Karpas-422 (cell line): ENCODE measurements around the gene CYB5A. TPM values are rescaled to one million over a fixed set of nuclear protein-coding genes. Genes with fewer than 3 reads are reported as not detected.

ENCODE experiments used
- DNase-seq: peaks from one replicate; pipeline ENCODE4 v3.0.0-alpha.2; 2015
- H2AFZ ChIP-seq: fragments of 200-600 bp; sonication (generic); 2 replicates; pipeline ENCODE4 v1.6.1; 2014; ENCODE audit warnings: antibody characterized with exemption, low read length, mixed read lengths
- H3K27ac ChIP-seq: fragments of 200-600 bp; sonication (generic); 2 replicates; pipeline ENCODE4 v1.5.1; 2014; ENCODE audit warnings: mild to moderate bottlenecking, low read length, moderate library complexity
- H3K27me3 ChIP-seq: fragments of 200-600 bp; sonication (generic); 2 replicates; pipeline ENCODE4 v1.6.1; 2014; ENCODE audit warnings: low read length, mixed read lengths
- H3K36me3 ChIP-seq: fragments of 200-600 bp; sonication (generic); 2 replicates; pipeline ENCODE4 v1.6.1; 2014; ENCODE audit warnings: low read length, mixed read lengths; ENCODE audit not compliant: insufficient read depth
- H3K4me1 ChIP-seq: fragments of 200-600 bp; sonication (generic); 2 replicates; pipeline ENCODE4 v1.6.1; 2014; ENCODE audit warnings: mild to moderate bottlenecking, low read length, mixed read lengths
- H3K4me2 ChIP-seq: fragments of 200-600 bp; sonication (generic); 2 replicates; pipeline ENCODE4 v1.6.1; 2014; ENCODE audit warnings: low read length, low read depth, mild to moderate bottlenecking; ENCODE audit not compliant: poor library complexity, severe bottlenecking
- H3K4me3 ChIP-seq: fragments of 200-600 bp; sonication (generic); 2 replicates; pipeline ENCODE4 v1.5.1; 2014; ENCODE audit warnings: mild to moderate bottlenecking, antibody characterized with exemption, low read length, mixed read lengths
- H3K79me2 ChIP-seq: fragments of 200-600 bp; sonication (generic); 2 replicates; pipeline ENCODE4 v1.6.1; 2014; ENCODE audit warnings: mild to moderate bottlenecking, low read length, mixed read lengths
- H3K9ac ChIP-seq: fragments of 200-600 bp; sonication (generic); 2 replicates; pipeline ENCODE4 v1.6.0; 2014; ENCODE audit warnings: low read length
- H3K9me2 ChIP-seq: fragments of 200-600 bp; sonication (generic), shearing (Covaris generic); replicated peaks from 2 replicates; pipeline ENCODE4 v1.6.0; 2014; ENCODE audit warnings: mild to moderate bottlenecking, low read length, moderate library complexity; ENCODE audit not compliant: insufficient read depth
- H3K9me3 ChIP-seq: fragments of 300-700, 200-600 bp; sonication (generic); 2 replicates; pipeline ENCODE4 v1.6.1; 2014; ENCODE audit warnings: low read length, mixed read lengths
- H4K20me1 ChIP-seq: fragments of 200-600 bp; sonication (generic); 2 replicates; pipeline ENCODE4 v1.6.1; 2014; ENCODE audit warnings: mild to moderate bottlenecking, antibody characterized with exemption, low read length, low read depth; ENCODE audit not compliant: insufficient read depth
- total RNA-seq: library from RNA; depleted of rRNA; stranded (reverse); fragments of >200 nt; shearing (Covaris generic); gene quantifications from 2 replicates; pipeline ENCODE4 v1.2.3, GENCODE V29; 2014; ENCODE audit warnings: low replicate concordance

The CYB5A gene
- total RNA-seq, 1 experiment from 2014 or later, result 50.9 TPM

GRCh38 chr18:74244554-74244953 lies 47.2 kb downstream of the CYB5A start:
- peak; percentile 55 for DNase-seq
- Histone ChIP-seq H4K20me1 (no peaks in the 10 kb centered on the region), H2AFZ (no peak overlapping the region), H3K79me2 (no peaks in the 10 kb centered on the region), H3K4me1 (peaks cover 8% of the 10 kb centered on the region), H3K4me2 (peak overlapping the region; percentile 3), H3K4me3 (no peak overlapping the region), H3K27ac (no peak overlapping the region), H3K9ac (no peak overlapping the region), H3K9me2 (no peaks in the 10 kb centered on the region), H3K36me3 (no peaks in the 10 kb centered on the region), H3K27me3 (no peaks in the 10 kb centered on the region), H3K9me3 (no peaks in the 10 kb centered on the region)

- no peaks in the 10 kb centered on the region for H4K20me1 ChIP-seq
- no peak overlapping the region for H3K9ac ChIP-seq
- no peak overlapping the region for H3K4me2 ChIP-seq
- H3K4me3 ChIP-seq, result no peak overlapping the region
- no peaks in the 10 kb centered on the region for H3K27me3 ChIP-seq
- H3K4me1 ChIP-seq, result peaks cover 8% of the 10 kb centered on the region
- H3K9me3 ChIP-seq, result no peaks in the 10 kb centered on the region
- H3K9me2 ChIP-seq, result no peaks in the 10 kb centered on the region
- no peak overlapping the region for H2AFZ ChIP-seq
- DNase-seq, result no peak
- no peaks in the 10 kb centered on the region for H3K79me2 ChIP-seq
- no peaks in the 10 kb centered on the region for H3K36me3 ChIP-seq
- H3K27ac ChIP-seq, result no peak overlapping the region
Measured at GRCh38 chr18:74243127-74243526, 48.6 kb downstream of the CYB5A start.

GRCh38 chr18:74242438-74243096 lies 49.2 kb downstream of the CYB5A start:
- Histone ChIP-seq H3K4me1 (peaks cover 8% of the 10 kb centered on the region), H3K4me2 (no peak overlapping the region), H3K36me3 (no peaks in the 10 kb centered on the region), H3K4me3 (no peak overlapping the region), H3K27ac (no peak overlapping the region), H3K9me2 (no peaks in the 10 kb centered on the region), H3K79me2 (no peaks in the 10 kb centered on the region), H3K27me3 (no peaks in the 10 kb centered on the region), H3K9me3 (no peaks in the 10 kb centered on the region), H4K20me1 (no peaks in the 10 kb centered on the region), H2AFZ (no peak overlapping the region), H3K9ac (no peak overlapping the region)
- DNase-seq, result no peak

- no peaks in the 10 kb centered on the region for H4K20me1 ChIP-seq
Measured at GRCh38 chr18:74241970-74242369, 49.8 kb downstream of the CYB5A start.

GRCh38 chr18:74241426-74241825 lies 50.3 kb downstream of the CYB5A start:
- Histone ChIP-seq H3K36me3 (no peaks in the 10 kb centered on the region), H3K27me3 (no peaks in the 10 kb centered on the region), H3K9me2 (no peaks in the 10 kb centered on the region), H3K4me1 (peaks cover 8% of the 10 kb centered on the region), H3K4me3 (no peak overlapping the region), H2AFZ (no peak overlapping the region), H3K9ac (no peak overlapping the region), H3K4me2 (no peak overlapping the region), H3K27ac (no peak overlapping the region), H4K20me1 (no peaks in the 10 kb centered on the region), H3K79me2 (no peaks in the 10 kb centered on the region), H3K9me3 (no peaks in the 10 kb centered on the region)
- no peak for DNase-seq

More at GRCh38 chr18:74241970-74242369, 49.8 kb downstream of the CYB5A start:
- H3K4me3 ChIP-seq, result no peak overlapping the region
- H3K4me2 ChIP-seq, result no peak overlapping the region
- no peaks in the 10 kb centered on the region for H3K9me2 ChIP-seq
- H3K9ac ChIP-seq, result no peak overlapping the region
- no peak overlapping the region for H3K27ac ChIP-seq
- no peaks in the 10 kb centered on the region for H3K79me2 ChIP-seq
- peaks cover 8% of the 10 kb centered on the region for H3K4me1 ChIP-seq
- H3K9me3 ChIP-seq, result no peaks in the 10 kb centered on the region
- no peaks in the 10 kb centered on the region for H3K36me3 ChIP-seq
- no peak for DNase-seq
- H2AFZ ChIP-seq, result no peak overlapping the region
- H3K27me3 ChIP-seq, result no peaks in the 10 kb centered on the region

- Histone ChIP-seq H3K27me3 (no peaks in the 10 kb centered on the region), H3K9me2 (no peaks in the 10 kb centered on the region), H3K27ac (no peak overlapping the region), H3K4me2 (no peak overlapping the region), H4K20me1 (no peaks in the 10 kb centered on the region), H3K36me3 (no peaks in the 10 kb centered on the region), H3K4me3 (no peak overlapping the region), H3K4me1 (peaks cover 3% of the 10 kb centered on the region), H3K9me3 (no peaks in the 10 kb centered on the region), H2AFZ (no peak overlapping the region), H3K79me2 (no peaks in the 10 kb centered on the region), H3K9ac (no peak overlapping the region)
- DNase-seq, result no peak
Measured at GRCh38 chr18:74239567-74239966, 52.2 kb downstream of the CYB5A start.

GRCh38 chr18:74234326-74235171 lies 57.2 kb downstream of the CYB5A start:
- DNase-seq, result no peak
- no peaks in the 10 kb centered on the region for H3K36me3 ChIP-seq
- no peaks in the 10 kb centered on the region for H3K79me2 ChIP-seq
- H3K4me3 ChIP-seq, result no peak overlapping the region
- no peaks in the 10 kb centered on the region for H3K4me1 ChIP-seq
- no peak overlapping the region for H3K9ac ChIP-seq
- H3K9me2 ChIP-seq, result no peaks in the 10 kb centered on the region
- H2AFZ ChIP-seq, result no peak overlapping the region
- no peaks in the 10 kb centered on the region for H4K20me1 ChIP-seq
- no peaks in the 10 kb centered on the region for H3K9me3 ChIP-seq
- H3K27me3 ChIP-seq, result no peaks in the 10 kb centered on the region
- no peak overlapping the region for H3K4me2 ChIP-seq
- no peak overlapping the region for H3K27ac ChIP-seq

GRCh38 chr18:74233933-74234325 lies 57.8 kb downstream of the CYB5A start:
- H3K4me3 ChIP-seq, result no peak overlapping the region
- no peaks in the 10 kb centered on the region for H3K9me2 ChIP-seq
- no peak overlapping the region for H3K27ac ChIP-seq

More at GRCh38 chr18:74233933-74234325, 57.8 kb downstream of the CYB5A start:
- H3K4me2 ChIP-seq, result no peak overlapping the region
- no peaks in the 10 kb centered on the region for H3K79me2 ChIP-seq
- no peaks in the 10 kb centered on the region for H3K36me3 ChIP-seq
- no peaks in the 10 kb centered on the region for H3K27me3 ChIP-seq
- H3K9me3 ChIP-seq, result no peaks in the 10 kb centered on the region
- no peak overlapping the region for H3K9ac ChIP-seq
- no peak overlapping the region for H2AFZ ChIP-seq
- H3K4me1 ChIP-seq, result no peaks in the 10 kb centered on the region
- H4K20me1 ChIP-seq, result no peaks in the 10 kb centered on the region
- no peak for DNase-seq
